Activated CD8-positive, alpha-beta memory T cell treated with anti-CD3 and anti-CD28 coated beads for 48 hours (primary cell): ENCODE data around the gene ARPIN.
"Not testable (repeated sequence)": the region's sequence is repeated elsewhere in the genome, so short reads cannot be mapped to it uniquely, and the experiment has no call there.

Experiments
- DNase-seq, 3 experiments: peaks; one replicate each; pipeline ENCODE4 v3.0.0-alpha.2; 2020; ENCODE audit warnings: low read depth in 2 of 3, low spot score in 2 of 3

ARPIN gene

GRCh38 chr15:89912674-89913396, at the start of gene ARPIN:
ARPIN (minus strand) TSS chr15:89912952; CDS start chr15:89912835, 117 bp downstream.
- DNase-seq = no peak

GRCh38 chr15:89958107-89958805, 45.5 kb upstream of the ARPIN start:
- no peak for DNase-seq

DNA sequence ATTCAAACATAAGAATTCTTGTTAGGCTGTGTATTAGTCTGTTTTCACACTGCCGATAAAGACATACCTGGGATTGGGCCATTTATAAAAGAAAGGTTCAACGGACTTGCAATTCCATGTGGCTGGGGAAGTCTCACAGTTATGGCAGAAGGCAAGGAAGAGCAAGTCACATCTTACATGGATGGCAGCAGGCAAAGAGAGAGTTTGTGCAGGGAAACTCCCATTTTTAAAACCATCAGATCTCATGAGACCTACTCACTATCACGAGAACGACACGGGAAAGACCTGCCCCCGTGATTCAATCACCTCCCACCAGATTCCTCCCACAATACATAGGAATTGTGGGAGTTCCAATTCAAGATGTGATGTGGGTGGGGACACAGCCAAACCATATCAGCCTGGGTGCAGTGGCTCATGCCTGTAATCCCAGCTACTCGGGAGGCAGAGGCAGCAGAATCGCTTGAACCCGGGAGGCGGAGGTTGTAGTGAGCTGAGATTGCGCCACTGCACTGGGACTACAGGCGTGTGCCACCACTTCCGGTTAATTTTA, 42.8 kb upstream of the ARPIN start:
- not testable (repeated sequence) for DNase-seq

DNA sequence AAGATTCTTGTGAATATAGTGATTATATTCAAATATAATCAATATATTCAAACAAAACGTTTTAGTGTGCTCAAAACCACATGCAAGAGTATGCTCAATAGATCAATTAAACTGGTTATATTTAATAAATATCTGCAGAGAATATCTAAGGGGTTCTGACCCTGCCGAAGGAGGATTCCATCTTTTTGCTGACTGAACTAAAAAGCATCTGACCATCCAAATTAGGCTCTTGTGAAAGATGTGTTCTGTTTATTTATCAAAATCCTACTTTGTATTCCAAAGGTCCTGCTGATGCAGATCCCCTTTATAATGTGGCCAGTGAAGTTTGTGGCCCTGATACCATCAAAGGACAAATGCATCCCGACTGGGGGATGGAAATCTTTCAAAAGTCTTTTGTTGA, 41.8 kb upstream of the ARPIN start:
- no peak for DNase-seq

DNA sequence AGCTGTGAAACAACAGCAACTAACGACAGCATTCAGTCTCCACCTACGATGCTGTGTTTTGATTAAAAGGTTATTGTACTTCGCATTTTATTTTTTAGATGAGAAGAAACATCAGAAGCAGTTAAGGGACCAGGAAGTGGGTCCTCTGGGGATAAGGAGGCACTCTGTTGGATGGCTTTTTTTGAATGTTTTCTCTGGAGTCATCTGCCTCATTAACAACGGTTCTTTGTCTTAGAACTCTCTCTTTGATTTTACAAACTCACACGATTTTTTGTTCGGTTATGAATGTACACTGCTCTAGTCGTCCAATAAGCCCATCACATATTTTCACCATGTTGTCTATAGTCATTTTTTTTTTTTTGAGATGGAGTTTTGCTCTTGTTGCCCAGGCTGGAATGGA, 36.0 kb upstream of the ARPIN start:
- no peak for DNase-seq

DNA sequence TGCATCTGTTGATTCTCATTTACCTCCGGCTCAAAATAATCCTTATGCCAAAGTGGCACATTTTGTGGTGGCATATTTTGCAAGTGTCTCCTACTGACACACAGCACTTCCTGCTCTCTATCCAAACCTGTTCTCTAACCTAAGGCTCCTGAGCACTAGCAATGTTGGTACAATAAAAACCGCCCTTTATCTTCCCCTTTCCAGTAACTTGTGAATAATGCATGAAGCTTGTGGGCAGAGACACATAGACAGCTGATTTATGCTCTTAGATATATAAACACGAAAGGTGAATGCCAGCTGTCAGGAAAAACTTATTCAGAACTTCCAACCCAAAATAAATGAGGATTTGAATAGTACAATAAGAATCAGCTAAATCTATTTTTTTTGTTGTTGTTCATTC, 34.6 kb upstream of the ARPIN start:
- DNase-seq = no peak

DNA sequence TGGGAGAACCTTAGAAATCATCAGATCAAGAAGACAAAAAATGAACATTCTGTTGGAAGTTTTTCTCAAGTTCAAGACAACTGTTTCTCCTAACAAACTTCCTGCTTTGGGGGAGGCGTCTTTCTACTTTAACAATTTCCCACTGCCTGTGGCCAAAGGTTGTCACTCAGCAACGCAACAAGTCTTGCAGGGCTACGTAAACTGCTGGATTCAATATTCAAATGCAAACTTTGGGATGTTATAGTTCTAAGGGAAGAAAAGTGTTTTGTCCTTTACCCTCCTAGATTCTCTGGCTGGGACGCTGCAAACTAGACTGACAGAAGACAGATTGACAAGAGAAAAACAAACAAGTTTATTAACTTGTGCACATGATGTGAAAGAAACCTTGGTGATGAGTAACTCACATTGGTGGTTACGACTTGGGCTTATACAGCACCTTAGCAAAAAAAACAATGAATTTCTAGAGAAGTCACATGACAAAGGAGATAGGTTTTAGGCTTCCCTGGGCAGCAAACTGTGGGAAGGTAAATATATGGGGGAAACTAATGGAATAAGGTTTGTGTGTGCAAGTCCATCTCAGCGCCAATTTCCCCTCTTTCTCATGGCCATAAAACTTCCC, 34.0 kb upstream of the ARPIN start:
- no peak for DNase-seq

DNA sequence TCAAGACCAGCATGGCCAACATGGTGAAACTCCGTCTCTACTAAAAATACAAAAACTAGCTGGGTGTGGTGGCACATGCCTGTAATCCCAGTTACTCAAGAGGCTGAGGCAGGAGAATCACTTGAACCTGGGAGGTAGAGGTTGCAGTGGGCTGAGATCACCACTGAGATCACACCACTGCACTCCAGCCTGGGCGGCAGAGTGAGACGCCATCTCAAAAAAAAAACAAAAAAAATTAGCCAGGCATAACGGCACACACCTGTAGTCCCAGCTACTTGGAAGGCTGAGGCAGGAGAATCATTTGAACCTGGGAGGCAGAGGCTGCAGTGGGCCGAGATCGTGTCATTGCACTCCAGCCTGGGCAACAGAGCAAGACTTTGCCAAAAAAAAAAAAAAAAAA, 31.0 kb upstream of the ARPIN start:
- not testable (repeated sequence) for DNase-seq

DNA sequence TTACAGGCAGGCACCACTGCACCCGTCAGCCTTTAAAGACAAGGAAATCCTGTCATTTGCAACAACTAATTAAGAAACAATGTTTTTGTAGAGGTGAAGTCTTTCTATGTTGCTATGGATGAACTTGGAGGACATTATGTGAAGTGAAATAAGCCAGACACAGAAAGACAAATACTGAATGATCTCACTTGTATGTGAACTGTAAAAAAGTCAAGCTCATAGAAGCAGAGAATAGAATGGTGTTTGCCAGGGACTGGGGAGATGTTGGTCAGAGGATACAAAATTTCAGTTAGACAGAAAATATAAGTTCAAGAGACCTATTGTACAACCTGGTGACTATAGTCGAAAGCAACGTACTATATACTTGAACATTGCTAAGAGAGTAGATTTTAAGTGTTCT, 27.2 kb upstream of the ARPIN start:
- DNase-seq = no peak

DNA sequence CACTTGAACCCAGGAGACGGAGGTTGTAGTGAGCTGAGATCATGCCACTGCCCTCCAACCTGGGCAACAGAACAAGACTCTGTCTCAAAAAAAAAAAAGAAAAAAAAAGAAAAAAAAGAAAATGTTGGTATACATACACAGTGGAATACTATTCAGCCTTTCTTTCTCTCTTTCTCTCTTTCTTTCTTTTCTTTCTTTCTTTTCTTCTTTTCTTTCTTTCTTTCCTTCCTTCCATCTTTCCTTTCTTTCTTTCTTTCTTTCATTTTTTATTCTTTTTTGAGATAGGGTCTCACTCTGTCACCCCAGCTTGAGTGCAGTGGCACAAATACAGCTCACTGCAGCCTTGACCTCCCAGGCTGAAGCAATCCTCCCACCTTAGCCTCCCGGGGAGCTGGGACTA, 26.6 kb upstream of the ARPIN start:
- DNase-seq = not testable (repeated sequence)

DNA sequence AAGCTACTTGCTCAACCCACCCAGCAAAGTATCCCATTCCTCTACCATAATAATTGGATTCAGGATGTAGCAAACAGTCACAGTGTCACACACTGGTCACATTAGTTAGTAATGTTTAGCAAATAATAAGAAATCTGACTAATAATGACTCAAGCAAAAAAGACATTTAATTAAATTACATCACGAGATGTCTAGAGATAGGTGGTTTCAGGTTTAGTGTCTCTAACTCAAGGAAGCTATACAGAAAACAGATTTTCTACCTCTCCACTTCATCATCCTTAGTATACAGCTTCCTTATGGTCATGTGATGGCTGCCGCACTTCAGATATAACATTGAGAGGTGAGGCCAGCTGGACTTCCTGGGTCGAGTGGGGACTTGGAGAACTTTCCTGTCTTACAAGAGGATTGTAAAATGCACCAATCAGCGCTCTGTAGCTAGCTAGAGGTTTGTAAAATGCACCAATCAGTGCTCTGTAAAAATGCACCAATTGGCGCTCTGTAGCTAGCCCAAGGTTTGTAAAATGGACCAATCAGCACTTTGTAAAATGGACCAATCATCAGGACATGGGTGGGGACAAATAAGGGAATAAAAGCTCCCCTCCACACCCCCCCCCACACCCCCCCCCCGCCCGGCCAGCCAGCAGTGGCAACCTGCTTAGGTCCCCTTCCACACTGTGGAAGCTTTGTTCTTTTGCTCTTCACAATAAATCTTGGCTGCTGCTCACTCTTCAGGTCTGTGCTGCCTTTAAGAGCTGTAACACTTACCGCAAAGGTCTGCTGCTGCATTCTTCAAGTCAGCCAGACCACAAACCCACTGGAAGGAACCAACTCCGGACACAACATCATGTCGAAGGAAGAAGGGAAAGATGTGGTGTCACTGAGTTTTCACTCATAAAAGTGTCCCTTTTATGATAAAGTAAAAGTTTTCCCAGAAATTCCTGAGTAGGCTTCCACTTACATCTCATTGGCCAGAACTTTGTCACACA, 24.9 kb upstream of the ARPIN start:
- DNase-seq = no peak

- DNase-seq = no peak
These were observed 24.1 kb upstream of the ARPIN start for GRCh38 chr15:89936786-89937265.

DNA sequence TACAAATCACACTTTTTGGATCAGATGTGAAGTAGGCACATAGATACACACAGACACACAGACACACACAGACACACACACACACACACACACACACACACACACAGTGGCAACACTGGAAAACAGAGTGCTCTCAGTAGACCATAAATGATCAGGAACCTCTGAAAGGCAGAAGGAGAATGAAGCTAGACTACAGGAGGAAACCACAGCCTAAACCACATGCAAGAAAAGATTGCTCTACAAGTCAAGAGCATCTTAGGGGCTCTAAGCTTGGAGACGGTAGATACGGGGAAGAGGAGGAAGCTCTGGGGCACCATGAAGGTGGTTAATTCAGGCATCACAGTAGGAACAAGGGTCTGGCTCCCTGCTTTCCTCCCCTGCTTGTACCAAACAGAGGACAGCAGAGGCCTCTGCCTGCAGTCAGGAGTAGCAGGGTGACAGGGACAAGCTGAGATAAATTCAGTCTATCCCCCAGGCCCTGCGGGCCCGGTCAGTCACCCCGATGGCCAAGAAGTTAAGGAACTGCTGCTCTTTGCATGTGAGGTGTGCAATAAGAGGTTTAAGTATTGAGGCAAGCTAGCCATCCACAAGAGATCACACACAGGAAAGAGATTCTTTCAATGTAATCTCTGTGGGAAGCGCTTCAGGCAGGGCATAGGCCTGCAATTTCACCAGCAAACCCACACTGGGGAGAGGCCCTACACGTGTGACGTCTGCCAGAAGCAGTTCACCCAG, 23.5 kb upstream of the ARPIN start:
- DNase-seq = no peak

- no peak for DNase-seq
These were observed 20.1 kb upstream of the ARPIN start for GRCh38 chr15:89932880-89933279.

GRCh38 chr15:89928421-89928820, 15.7 kb upstream of the ARPIN start:
- DNase-seq = no peak

DNA sequence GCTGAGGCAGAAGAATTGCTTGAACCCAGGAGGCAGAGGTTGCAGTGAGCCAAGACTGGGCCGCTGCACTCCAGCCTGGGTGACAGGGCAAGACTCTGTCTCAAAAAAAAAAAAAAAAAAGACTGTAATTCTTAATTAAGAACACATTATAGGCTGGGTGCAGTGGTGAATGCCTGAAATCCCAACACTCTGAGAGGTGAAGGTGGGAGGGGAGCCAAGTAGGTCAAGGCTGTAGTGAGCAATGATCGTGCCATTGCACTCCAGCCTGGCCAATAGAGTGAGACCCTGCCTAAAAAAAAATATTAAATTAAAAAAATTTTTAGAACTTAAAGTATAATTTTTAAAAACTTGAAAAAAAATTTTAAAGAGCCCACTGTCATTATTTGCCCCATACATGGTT, 13.4 kb upstream of the ARPIN start:
- no peak for DNase-seq

GRCh38 chr15:89917442-89918101, 4.8 kb upstream of the ARPIN start:
- DNase-seq = no peak

DNA sequence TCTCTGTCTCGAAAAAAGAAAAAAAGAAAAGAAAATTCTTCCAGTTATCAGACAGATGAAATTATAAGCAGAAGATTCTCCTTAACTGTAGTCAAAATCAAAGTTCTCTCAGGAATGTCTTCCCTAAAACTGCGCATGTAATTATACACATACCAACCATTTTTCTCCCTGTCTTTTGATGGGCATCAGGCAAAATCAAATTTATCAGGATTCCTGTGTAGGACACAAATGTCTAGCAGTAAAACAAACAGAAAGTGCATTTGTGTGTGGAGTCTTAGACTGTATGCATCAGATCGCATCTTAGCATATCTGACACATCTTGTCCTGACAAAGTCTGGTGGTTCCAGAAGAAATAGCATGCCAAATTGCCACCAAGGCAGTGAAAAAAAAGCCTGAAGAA, 3.9 kb upstream of the ARPIN start:
- no peak for DNase-seq

DNA sequence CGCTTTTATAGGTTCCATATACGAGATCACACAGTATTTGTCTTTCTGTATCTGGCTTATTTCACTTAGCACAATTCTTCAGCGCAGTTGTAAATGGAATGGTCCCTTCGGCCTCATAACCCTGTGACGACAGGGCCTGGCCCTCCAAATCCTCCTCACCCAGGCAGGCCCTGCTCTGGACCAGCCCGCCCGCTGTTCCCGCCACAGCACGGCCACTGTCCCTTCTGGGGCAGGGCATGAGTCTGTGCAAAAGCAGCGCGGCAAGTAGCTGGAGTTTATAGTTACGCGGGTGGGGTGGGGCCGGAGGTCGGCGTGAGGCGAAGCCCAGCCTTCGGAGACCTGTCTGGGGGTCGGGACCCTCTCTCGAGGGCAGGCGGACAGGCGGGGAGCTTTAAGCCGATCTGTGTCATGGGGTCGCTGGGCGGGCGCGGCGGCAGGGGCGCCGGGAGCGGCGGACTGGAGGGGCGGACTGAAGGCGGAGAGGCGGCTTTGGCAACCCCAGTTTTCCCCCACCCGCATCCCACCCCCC, 543 bp downstream of the ARPIN start:
- DNase-seq = no peak
